GM23338 (cell line): ENCODE data around the gene OCA2. TPM values are rescaled to one million over a fixed set of nuclear protein-coding genes. Genes with fewer than 3 reads are reported as not detected.

Experiments used
- ATAC-seq: fragments of 200-7000 bp; cut with Tn5 transposase; 3 replicates; pipeline ENCODE4 v1.9.1; 2020
- DNase-seq: peaks from one replicate; pipeline ENCODE4 v3.0.0-alpha.2; 2015; ENCODE audit warnings: low spot score
- H2AFZ ChIP-seq: fragments of 200-600 bp; sonication (generic); 2 replicates; pipeline ENCODE4 v1.8.0; 2016; ENCODE audit warnings: antibody characterized with exemption, mild to moderate bottlenecking, moderate library complexity
- H3F3A ChIP-seq: fragments of 200-600 bp; sonication (generic); replicated peaks from 2 replicates; pipeline ENCODE4 v1.8.0; 2017; ENCODE audit warnings: antibody characterized with exemption, mixed run types, low read depth
- H3K27ac ChIP-seq: fragments of 200-600 bp; sonication (generic); 2 replicates; pipeline ENCODE4 v1.6.1; 2016; ENCODE audit warnings: low read depth
- H3K27me3 ChIP-seq: fragments of 200-600 bp; sonication (generic); 2 replicates; pipeline ENCODE4 v1.8.0; 2016; ENCODE audit warnings: mild to moderate bottlenecking, mixed run types, moderate library complexity; ENCODE audit not compliant: insufficient read depth
- H3K36me3 ChIP-seq: fragments of 200-600 bp; sonication (generic); 2 replicates; pipeline ENCODE4 v1.8.0; 2016; ENCODE audit warnings: mild to moderate bottlenecking; ENCODE audit not compliant: insufficient read depth
- H3K4me1 ChIP-seq: fragments of 200-600 bp; sonication (generic); 2 replicates; pipeline ENCODE4 v1.8.0; 2016; ENCODE audit warnings: mild to moderate bottlenecking, moderate library complexity; ENCODE audit not compliant: insufficient read depth
- H3K4me2 ChIP-seq: fragments of 200-600 bp; sonication (generic); 2 replicates; pipeline ENCODE4 v1.7.1; 2017; ENCODE audit warnings: mixed run types
- H3K4me3 ChIP-seq: fragments of 200-600 bp; sonication (generic); 2 replicates; pipeline ENCODE4 v1.6.1; 2016; ENCODE audit warnings: mixed run types
- H3K79me2 ChIP-seq: fragments of 200-600 bp; sonication (generic); replicated peaks from 2 replicates; pipeline ENCODE4 v1.8.0; 2017; ENCODE audit warnings: mild to moderate bottlenecking; ENCODE audit not compliant: insufficient read depth
- H3K9me2 ChIP-seq: fragments of 200-600 bp; sonication (generic); 2 replicates; pipeline ENCODE4 v1.8.0; 2017; ENCODE audit not compliant: insufficient read depth
- H4K20me1 ChIP-seq: fragments of 200-600 bp; sonication (generic); replicated peaks from 2 replicates; pipeline ENCODE4 v1.8.0; 2017; ENCODE audit warnings: mild to moderate bottlenecking; ENCODE audit not compliant: insufficient read depth
- H3K27ac Mint-ChIP-seq: 2 replicates; pipeline ENCODE4 v1.8.0; 2020; ENCODE audit warnings: inconsistent platforms, mild to moderate bottlenecking, moderate library complexity, mixed read lengths
- H3K27me3 Mint-ChIP-seq: 3 replicates; pipeline ENCODE4 v1.8.0; 2022; ENCODE audit warnings: low read depth, mild to moderate bottlenecking, moderate library complexity, mixed read lengths, inconsistent platforms; ENCODE audit not compliant: insufficient read depth, poor library complexity
- H3K36me3 Mint-ChIP-seq: 3 replicates; pipeline ENCODE4 v1.8.0; 2021; ENCODE audit warnings: low read depth, mild to moderate bottlenecking, inconsistent platforms, moderate library complexity, mixed read lengths
- H3K4me1 Mint-ChIP-seq: 3 replicates; pipeline ENCODE4 v1.8.0; 2020; ENCODE audit warnings: mild to moderate bottlenecking, inconsistent platforms, mixed read lengths
- H3K4me3 Mint-ChIP-seq: 3 replicates; pipeline ENCODE4 v1.8.0; 2021; ENCODE audit warnings: moderate library complexity, mild to moderate bottlenecking, inconsistent platforms, mixed read lengths
- H3K9me3 Mint-ChIP-seq: 3 replicates; pipeline ENCODE4 v1.8.0; 2020; ENCODE audit warnings: moderate library complexity, mild to moderate bottlenecking, inconsistent platforms, mixed read lengths
- CREB1 ChIP-seq: fragments of 250-450 bp; sonication (Bioruptor Pico); IDR thresholded peaks from 2 replicates; pipeline ENCODE4 v1.5.0; 2020; ENCODE audit warnings: low read depth, mild to moderate bottlenecking, moderate library complexity
- ETS1 ChIP-seq: IDR thresholded peaks from 2 replicates; pipeline ENCODE4 v1.6.1; 2016; ENCODE audit warnings: antibody characterized with exemption
- EZH2 ChIP-seq: fragments of 200-600 bp; sonication (generic); IDR thresholded peaks from one replicate; pipeline ENCODE4 v1.8.0; 2017; ENCODE audit warnings: antibody characterized with exemption, mild to moderate bottlenecking, low read depth; ENCODE audit not compliant: unreplicated experiment
- EZH2phosphoT487 ChIP-seq: fragments of 200-600 bp; sonication (generic); IDR thresholded peaks from one replicate; pipeline ENCODE4 v1.8.1; 2018; ENCODE audit warnings: antibody characterized with exemption; ENCODE audit not compliant: unreplicated experiment
- NANOG ChIP-seq: IDR thresholded peaks from 2 replicates; pipeline ENCODE4 v1.6.1; 2016; ENCODE audit warnings: antibody characterized with exemption, borderline replicate concordance
- POLR2AphosphoS5 ChIP-seq: IDR thresholded peaks from 2 replicates; pipeline ENCODE4 v1.6.1; 2016; ENCODE audit warnings: antibody characterized with exemption, low read depth
- REST ChIP-seq: IDR thresholded peaks from one replicate; pipeline ENCODE4 v1.6.1; 2018; ENCODE audit warnings: antibody characterized with exemption; ENCODE audit not compliant: unreplicated experiment
- ZNF114 ChIP-seq: fragments of 250-450 bp; sonication (Bioruptor Pico); IDR thresholded peaks from 2 replicates; pipeline ENCODE4 v1.5.0; 2020; ENCODE audit warnings: mild to moderate bottlenecking, moderate library complexity
- ZNF331 ChIP-seq: fragments of 250-450 bp; sonication (Bioruptor Pico); IDR thresholded peaks from 2 replicates; pipeline ENCODE4 v1.5.0; 2020; ENCODE audit warnings: low read depth, mild to moderate bottlenecking, moderate library complexity
- ZNF462 ChIP-seq: fragments of 250-450 bp; sonication (Bioruptor Pico); IDR thresholded peaks from 2 replicates; pipeline ENCODE4 v1.5.0; 2020; ENCODE audit warnings: mild to moderate bottlenecking, moderate library complexity
- polyA plus RNA-seq: library from polyadenylated mRNA; unstranded; fragments of >200 nt; fragmentation: Nextera tagmentation; extraction: Ambion mirVana; gene quantifications from 2 replicates; pipeline ENCODE4 v1.2.1, GENCODE V29; 2016
- total RNA-seq: library from RNA; depleted of rRNA; stranded (reverse); fragments of >200 nt; shearing (Covaris generic); gene quantifications from 2 replicates; pipeline ENCODE4 v1.2.3, GENCODE V29; 2014

Gene OCA2
- total and polyA plus RNA-seq, 2 experiments from 2014 or later = 0.40 to 0.69 TPM

- Mint-ChIP-seq H3K36me3 (no peaks in the 10 kb centered on the region), H3K27ac (no peak overlapping the region), H3K9me3 (peaks cover 8% of the 10 kb centered on the region; the same call in 2 of the 3 replicates), H3K4me3 (no peak overlapping the region), H3K4me1 (peaks cover 7% of the 10 kb centered on the region), H3K27me3 (peaks cover 6% of the 10 kb centered on the region)
- no peak overlapping the region for H2AFZ ChIP-seq
- no peaks in the 10 kb centered on the region for H3K9me2 ChIP-seq
- no peak overlapping the region for H3K27ac ChIP-seq
- no peak for ATAC-seq
- H3K4me2 ChIP-seq = no peak overlapping the region
- no peaks in the 10 kb centered on the region for H3K27me3 ChIP-seq
- TF ChIP-seq CREB1 (CRISPR knock-in tag) = no peak
- TF ChIP-seq ZNF331 (CRISPR knock-in tag) = no peak
- no peak for TF ChIP-seq ZNF114 (CRISPR knock-in tag)
- TF ChIP-seq NANOG = no peak
- no peak for TF ChIP-seq ETS1
- TF ChIP-seq POLR2AphosphoS5 = no peak
- TF ChIP-seq EZH2phosphoT487 = no peak
- no peak for TF ChIP-seq EZH2
- no peak for TF ChIP-seq REST
- H3K4me3 ChIP-seq = no peak overlapping the region
- H3K4me1 ChIP-seq = no peaks in the 10 kb centered on the region
- H3K79me2 ChIP-seq = no peaks in the 10 kb centered on the region
- DNase-seq = no peak
- no peaks in the 10 kb centered on the region for H3F3A ChIP-seq
- no peaks in the 10 kb centered on the region for H4K20me1 ChIP-seq
- no peaks in the 10 kb centered on the region for H3K36me3 ChIP-seq
Observed at GRCh38 chr15:27722102-27722501, 377.0 kb downstream of the OCA2 start.

- no peaks in the 10 kb centered on the region for H3K79me2 ChIP-seq
- no peak overlapping the region for H3K27ac ChIP-seq
- H3K4me1 ChIP-seq = 0 out of 2 replicates have a peak, but pooled peaks cover 4% of the 10 kb centered on the region
- H3K4me1 Mint-ChIP-seq = peaks cover 5% of the 10 kb centered on the region; the same call in 1 of the 3 replicates
- peaks cover 2% of the 10 kb centered on the region; the same call in 1 of the 2 replicates for H3K9me2 ChIP-seq
- H3K9me3 Mint-ChIP-seq = peaks cover 25% of the 10 kb centered on the region
- H3K27ac Mint-ChIP-seq = no peak overlapping the region
- no peak overlapping the region for H3K4me3 Mint-ChIP-seq
- peak; percentile 66 for DNase-seq
- peaks cover 6% of the 10 kb centered on the region; the same call in 2 of the 3 replicates for H3K36me3 Mint-ChIP-seq
- H3K4me2 ChIP-seq = no peak overlapping the region
- peaks cover 3% of the 10 kb centered on the region for H3K27me3 Mint-ChIP-seq
- H3K4me3 ChIP-seq = no peak overlapping the region
- H3F3A ChIP-seq = no peaks in the 10 kb centered on the region
- H2AFZ ChIP-seq = no peak overlapping the region
- ATAC-seq = peak; percentile 71
- H3K36me3 ChIP-seq = no peaks in the 10 kb centered on the region
- no peaks in the 10 kb centered on the region for H4K20me1 ChIP-seq
- H3K27me3 ChIP-seq = no peaks in the 10 kb centered on the region
- TF ChIP-seq ETS1 = no peak
- no peak for TF ChIP-seq POLR2AphosphoS5
- no peak for TF ChIP-seq ZNF462 (CRISPR knock-in tag)
Observed at GRCh38 chr15:27714675-27715074, 384.4 kb downstream of the OCA2 start.
